ENCODE results near the gene DEAF1. TPM values are rescaled to one million over a fixed set of nuclear protein-coding genes. Genes with fewer than 3 reads are reported as not detected.

Gene DEAF1
- total RNA-seq, 2 experiments from 2014 or later, result 44.0 to 48.8 TPM

- DNase-seq, result no peak
- no peaks in the 10 kb centered on the region for H3K9me3 Mint-ChIP-seq
- no peaks in the 10 kb centered on the region for H3K4me1 Mint-ChIP-seq
- ChIA-PET CTCF (interaction anchor here (0.6 to 1.7 kb wide), 6 partner anchors 11 to 339 kb away, joined by 3 to 4 read pairs (median 4); partner anchors contain the start of genes DEAF1 and TMEM80), POLR2A (no interaction called here)
- peaks cover 28% of the 10 kb centered on the region for H3K36me3 Mint-ChIP-seq (ENCODE audit: low read depth)
- H3K27ac Mint-ChIP-seq, result no peak overlapping the region
- H3K27me3 Mint-ChIP-seq, result no peaks in the 10 kb centered on the region
- H3K4me3 Mint-ChIP-seq, result no peak overlapping the region
Measured at GRCh38 chr11:679271-680207, 15.5 kb downstream of the DEAF1 start.

GRCh38 chr11:678297-678696 lies 16.7 kb downstream of the DEAF1 start:
- no peaks in the 10 kb centered on the region for H3K9me3 Mint-ChIP-seq
- ChIA-PET POLR2A (no interaction called here), CTCF (no interaction called here)
- H3K4me3 Mint-ChIP-seq, result no peak overlapping the region
- peaks cover 27% of the 10 kb centered on the region for H3K36me3 Mint-ChIP-seq (ENCODE audit: low read depth)
- DNase-seq, result no peak
- H3K4me1 Mint-ChIP-seq, result no peaks in the 10 kb centered on the region
- H3K27me3 Mint-ChIP-seq, result no peaks in the 10 kb centered on the region
- no peak overlapping the region for H3K27ac Mint-ChIP-seq

GRCh38 chr11:674406-674805 lies 20.6 kb downstream of the DEAF1 start:
- Mint-ChIP-seq H3K4me1 (no peaks in the 10 kb centered on the region), H3K4me3 (no peak overlapping the region), H3K9me3 (no peaks in the 10 kb centered on the region), H3K36me3 (ENCODE audit: low read depth) (peaks cover 22% of the 10 kb centered on the region), H3K27me3 (no peaks in the 10 kb centered on the region), H3K27ac (no peak overlapping the region)
- ChIA-PET CTCF (interaction anchor here (0.6 to 2.2 kb wide), 7 partner anchors 9 to 283 kb away, joined by 3 to 7 read pairs (median 3); no protein-coding TSS in a partner anchor), POLR2A (interaction anchor here (0.6 kb wide), 1 partner anchor 132 kb away, joined by 3 read pairs; no protein-coding TSS in a partner anchor)
- DNase-seq, result no peak

- POLR2A ChIA-PET, result interaction anchor here (0.6 kb wide), 1 partner anchor 132 kb away, joined by 3 read pairs; no protein-coding TSS in a partner anchor
- Mint-ChIP-seq H3K9me3 (no peaks in the 10 kb centered on the region), H3K4me1 (no peaks in the 10 kb centered on the region), H3K27ac (no peak overlapping the region), H3K27me3 (no peaks in the 10 kb centered on the region), H3K4me3 (no peak overlapping the region), H3K36me3 (ENCODE audit: low read depth) (peaks cover 22% of the 10 kb centered on the region)
- DNase-seq, result no peak
- CTCF ChIA-PET, result interaction anchor here (0.6 to 2.2 kb wide), 6 partner anchors 9 to 55 kb away, joined by 3 to 7 read pairs (median 4); no protein-coding TSS in a partner anchor
Measured at GRCh38 chr11:673866-674265, 21.2 kb downstream of the DEAF1 start.

GRCh38 chr11:665704-666281 lies 29.2 kb downstream of the DEAF1 start:
- DNase-seq, result no peak
- H3K4me3 Mint-ChIP-seq, result no peak overlapping the region
- POLR2A ChIA-PET, result no interaction called here
- no peaks in the 10 kb centered on the region for H3K4me1 Mint-ChIP-seq
- no peaks in the 10 kb centered on the region for H3K9me3 Mint-ChIP-seq
- H3K27ac Mint-ChIP-seq, result no peak overlapping the region
- H3K27me3 Mint-ChIP-seq, result no peaks in the 10 kb centered on the region
- CTCF ChIA-PET, result interaction anchor here (1.1 kb wide), 1 partner anchor 16 kb away, joined by 3 read pairs; no protein-coding TSS in a partner anchor
- peaks cover 6% of the 10 kb centered on the region for H3K36me3 Mint-ChIP-seq (ENCODE audit: low read depth)

- no peaks in the 10 kb centered on the region for H3K9me3 Mint-ChIP-seq
- H3K27me3 Mint-ChIP-seq, result no peaks in the 10 kb centered on the region
- H3K36me3 Mint-ChIP-seq (ENCODE audit: low read depth), result peaks cover 6% of the 10 kb centered on the region
- no peaks in the 10 kb centered on the region for H3K4me1 Mint-ChIP-seq
- H3K27ac Mint-ChIP-seq, result no peak overlapping the region
- POLR2A ChIA-PET, result no interaction called here
- H3K4me3 Mint-ChIP-seq, result no peak overlapping the region
- DNase-seq, result no peak
- CTCF ChIA-PET, result interaction anchor here (1.1 kb wide), 1 partner anchor 16 kb away, joined by 3 read pairs; no protein-coding TSS in a partner anchor
Measured at GRCh38 chr11:665062-665703, 29.8 kb downstream of the DEAF1 start.

GRCh38 chr11:662689-663274 lies 32.2 kb downstream of the DEAF1 start:
- ChIA-PET CTCF (interaction anchor here (0.7 to 0.9 kb wide), 3 partner anchors 54 to 61 kb away, joined by 3 to 5 read pairs (median 3); no protein-coding TSS in a partner anchor), POLR2A (no interaction called here)
- no peaks in the 10 kb centered on the region for H3K27me3 Mint-ChIP-seq
- H3K4me1 Mint-ChIP-seq, result no peaks in the 10 kb centered on the region
- H3K9me3 Mint-ChIP-seq, result no peaks in the 10 kb centered on the region
- no peak overlapping the region for H3K4me3 Mint-ChIP-seq
- peaks cover 5% of the 10 kb centered on the region for H3K36me3 Mint-ChIP-seq (ENCODE audit: low read depth)
- no peak overlapping the region for H3K27ac Mint-ChIP-seq
- DNase-seq, result peak; percentile 45

GRCh38 chr11:660681-661444 lies 34.2 kb downstream of the DEAF1 start:
- CTCF ChIA-PET, result interaction anchor here (0.6 to 1.4 kb wide), 3 partner anchors 14 to 65 kb away, joined by 3 read pairs; no protein-coding TSS in a partner anchor

GRCh38 chr11:660281-660680 lies 34.7 kb downstream of the DEAF1 start:
- no peak overlapping the region for H3K27ac Mint-ChIP-seq
- no peak for DNase-seq
- H3K36me3 Mint-ChIP-seq (ENCODE audit: low read depth), result peaks cover 5% of the 10 kb centered on the region
- ChIA-PET CTCF (interaction anchor here (0.6 to 1.4 kb wide), 3 partner anchors 14 to 66 kb away, joined by 3 read pairs; no protein-coding TSS in a partner anchor), POLR2A (no interaction called here)
- H3K9me3 Mint-ChIP-seq, result no peaks in the 10 kb centered on the region
- H3K4me1 Mint-ChIP-seq, result no peaks in the 10 kb centered on the region
- H3K27me3 Mint-ChIP-seq, result no peaks in the 10 kb centered on the region
- H3K4me3 Mint-ChIP-seq, result no peak overlapping the region

More at GRCh38 chr11:660681-661444, 34.2 kb downstream of the DEAF1 start:
- Mint-ChIP-seq H3K9me3 (no peaks in the 10 kb centered on the region), H3K36me3 (ENCODE audit: low read depth) (peaks cover 5% of the 10 kb centered on the region), H3K4me1 (no peaks in the 10 kb centered on the region), H3K27me3 (no peaks in the 10 kb centered on the region), H3K27ac (no peak overlapping the region), H3K4me3 (no peak overlapping the region)
- POLR2A ChIA-PET, result interaction anchor here (0.6 kb wide), 1 partner anchor 9 kb away, joined by 4 read pairs; no protein-coding TSS in a partner anchor
- no peak for DNase-seq

- no peak for DNase-seq
- no peaks in the 10 kb centered on the region for H3K27me3 Mint-ChIP-seq
- no peaks in the 10 kb centered on the region for H3K9me3 Mint-ChIP-seq
- H3K4me1 Mint-ChIP-seq, result no peaks in the 10 kb centered on the region
- POLR2A ChIA-PET, result no interaction called here
- H3K36me3 Mint-ChIP-seq (ENCODE audit: low read depth), result peaks cover 5% of the 10 kb centered on the region
- H3K27ac Mint-ChIP-seq, result no peak overlapping the region
- no peak overlapping the region for H3K4me3 Mint-ChIP-seq
- CTCF ChIA-PET, result interaction anchor here (1.4 kb wide), 1 partner anchor 63 kb away, joined by 3 read pairs; no protein-coding TSS in a partner anchor
Measured at GRCh38 chr11:659532-660085, 35.4 kb downstream of the DEAF1 start.

GRCh38 chr11:657691-658126 lies 37.3 kb downstream of the DEAF1 start:
- ChIA-PET POLR2A (interaction anchor here (0.5 kb wide), 1 partner anchor 11 kb away, joined by 3 read pairs; no protein-coding TSS in a partner anchor), CTCF (interaction anchor here (1.6 kb wide), 1 partner anchor 18 kb away, joined by 3 read pairs; no protein-coding TSS in a partner anchor)
- no peak overlapping the region for H3K4me3 Mint-ChIP-seq
- no peaks in the 10 kb centered on the region for H3K9me3 Mint-ChIP-seq
- peaks cover 3% of the 10 kb centered on the region for H3K36me3 Mint-ChIP-seq (ENCODE audit: low read depth)
- H3K27me3 Mint-ChIP-seq, result no peaks in the 10 kb centered on the region
- DNase-seq, result no peak
- no peak overlapping the region for H3K27ac Mint-ChIP-seq
- H3K4me1 Mint-ChIP-seq, result no peaks in the 10 kb centered on the region

All from activated CD4-positive, alpha-beta T cell treated with anti-CD3 and anti-CD28 coated beads, Interleukin-2, amount 10 ng/mL, durations not matched to agents 7 days and 5 days (primary cell).